Transverse colon (tissue), 3 donors: Measurements from ENCODE around the gene DOHH.

Source experiments
- CTCF ChIP-seq, 5 experiments: fragments of 200-600 bp in 3 of 5; fragments of 450-650 bp in 2 of 5; sonication (generic) in 3 of 5; IDR thresholded peaks; 1 replicate in 2 of 5; 2 replicates in 3 of 5; pipeline ENCODE4 v1.5.1; 2016 to 2017; ENCODE audit warnings: antibody characterized with exemption in 5 of 5, inconsistent platforms in 3 of 5, mild to moderate bottlenecking in 2 of 5, moderate library complexity in 1 of 5
- POLR2A ChIP-seq: fragments of 450-650 bp; IDR thresholded peaks from one replicate; pipeline ENCODE4 v1.6.1; 2016; ENCODE audit warnings: antibody characterized with exemption, mild to moderate bottlenecking, moderate library complexity

- TF ChIP-seq CTCF (IDR thresholded peaks at IDR 0.05) (no peak), POLR2A (no peak)
Observed at GRCh38 chr19:3536429-3537100, 36.1 kb upstream of the DOHH start.
